ENCODE results near the gene MLXIP.

DNA sequence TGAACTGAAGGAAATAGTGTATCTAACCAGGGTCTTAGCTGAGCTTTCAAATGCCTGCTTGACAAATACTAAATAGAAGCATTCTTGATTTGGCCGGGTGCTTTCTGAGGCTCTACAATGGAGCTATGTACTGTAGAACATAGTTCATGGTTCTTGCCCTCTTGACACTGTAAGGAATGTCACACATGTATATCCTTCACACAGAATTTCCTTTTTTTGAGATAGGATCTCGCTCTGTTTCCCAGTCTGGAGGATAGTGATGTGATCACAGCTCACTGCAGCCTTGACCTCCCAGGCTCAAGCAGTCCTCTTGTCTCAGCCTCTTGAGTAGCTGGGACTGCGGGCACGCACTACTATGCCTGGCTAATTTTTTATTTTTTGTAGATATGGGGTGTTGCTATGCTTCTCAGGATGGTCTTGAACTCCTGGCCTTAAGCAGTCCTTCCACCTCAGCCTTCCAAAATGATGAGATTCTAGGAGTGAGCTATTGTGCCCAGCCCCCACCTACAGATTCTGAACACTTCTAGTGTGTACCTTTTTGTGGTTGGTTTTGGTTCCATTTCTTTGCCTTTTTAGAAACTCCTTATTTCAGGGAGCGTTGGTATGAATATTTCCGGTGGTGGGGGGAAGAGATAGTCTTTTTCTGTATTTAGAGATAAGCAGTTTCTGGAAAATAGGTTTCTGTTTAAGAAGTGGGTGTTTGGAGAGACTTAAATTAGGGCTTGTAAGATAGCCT lies 4.2 kb downstream of the MLXIP start:
- no peak for TF ChIP-seq SIN3A (IDR thresholded peaks at IDR 0.05; ENCODE audit: borderline replicate concordance, insufficient read depth, low read depth, low read length)
- TF ChIP-seq, protein P1, sequence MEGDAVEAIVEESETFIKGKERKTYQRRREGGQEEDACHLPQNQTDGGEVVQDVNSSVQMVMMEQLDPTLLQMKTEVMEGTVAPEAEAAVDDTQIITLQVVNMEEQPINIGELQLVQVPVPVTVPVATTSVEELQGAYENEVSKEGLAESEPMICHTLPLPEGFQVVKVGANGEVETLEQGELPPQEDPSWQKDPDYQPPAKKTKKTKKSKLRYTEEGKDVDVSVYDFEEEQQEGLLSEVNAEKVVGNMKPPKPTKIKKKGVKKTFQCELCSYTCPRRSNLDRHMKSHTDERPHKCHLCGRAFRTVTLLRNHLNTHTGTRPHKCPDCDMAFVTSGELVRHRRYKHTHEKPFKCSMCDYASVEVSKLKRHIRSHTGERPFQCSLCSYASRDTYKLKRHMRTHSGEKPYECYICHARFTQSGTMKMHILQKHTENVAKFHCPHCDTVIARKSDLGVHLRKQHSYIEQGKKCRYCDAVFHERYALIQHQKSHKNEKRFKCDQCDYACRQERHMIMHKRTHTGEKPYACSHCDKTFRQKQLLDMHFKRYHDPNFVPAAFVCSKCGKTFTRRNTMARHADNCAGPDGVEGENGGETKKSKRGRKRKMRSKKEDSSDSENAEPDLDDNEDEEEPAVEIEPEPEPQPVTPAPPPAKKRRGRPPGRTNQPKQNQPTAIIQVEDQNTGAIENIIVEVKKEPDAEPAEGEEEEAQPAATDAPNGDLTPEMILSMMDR (IDR thresholded peaks at IDR 0.05) = no peak

Data from Panc1 (cell line).